Mucosa of descending colon (tissue), 3 donors: ENCODE data around the gene GSE1. TPM values are rescaled to one million over a fixed set of nuclear protein-coding genes. Genes with fewer than 3 reads are reported as not detected.
A peak's percentile ranks its signal among the peaks of the same experiment; 100 is the strongest.

ENCODE experiments used
- ATAC-seq: fragments of 200-7000 bp; cut with Tn5 transposase; one replicate; pipeline ENCODE4 v1.9.1; 2020; ENCODE audit warnings: mild to moderate bottlenecking, moderate library complexity
- DNase-seq, 3 donors: peaks; one replicate each; pipeline ENCODE4 v3.0.0-alpha.2; 2020
- H3K36me3 ChIP-seq: fragments of 200-600 bp; one replicate; pipeline ENCODE4 v1.8.0; 2021; ENCODE audit warnings: low read depth, mild to moderate bottlenecking
- H3K4me1 ChIP-seq: fragments of 200-600 bp; one replicate; pipeline ENCODE4 v1.8.0; 2021; ENCODE audit warnings: low read depth, mild to moderate bottlenecking
- H3K4me3 ChIP-seq: fragments of 200-600 bp; one replicate; pipeline ENCODE4 v1.8.0; 2021; ENCODE audit warnings: mild to moderate bottlenecking
- H3K9me3 ChIP-seq: fragments of 200-600 bp; one replicate; pipeline ENCODE4 v1.8.0; 2021; ENCODE audit warnings: mild to moderate bottlenecking
- CTCF ChIP-seq: fragments of 200-600 bp; IDR thresholded peaks from one replicate; pipeline ENCODE4 v1.8.0; 2022; ENCODE audit warnings: antibody characterized with exemption, mild to moderate bottlenecking
- intact Hi-C, 2 donors: fragments of 100-400 bp; cut with DNase I in 1 of 2; cut with micrococcal nuclease in 1 of 2; formaldehyde crosslinking; loops; one replicate each; pipeline versions ENCODE4 v1.11.0 to v1.11.1; 2022; cut with DNase I, micrococcal nuclease
- total RNA-seq, 3 donors: library from RNA; stranded (reverse); fragmentation: NEBNext Ultra II Directional in 2 of 3; extraction: Animal tissue kit (Norgen Biotek cat#: 25700) in 2 of 3; gene quantifications; one replicate each; pipeline versions ENCODE4 v1.2.1 to v1.2.4, GENCODE V29; 2021 to 2023
- donor health status: DM: no; HTN: no; CAD: no; lungs with moderate emphysema.
- donor health status: DM: no; HTN: no; CAD: no.
- donor health status: DM: no; HTN: yes; CAD: no.

Gene GSE1
- total RNA-seq, 3 donors from 2014 or later: 107 to 122 (median 107) TPM

- H3K9me3 ChIP-seq: no peaks in the 10 kb centered on the region
- no peak for ATAC-seq
- TF ChIP-seq CTCF: no peak
- peaks cover 19% of the 10 kb centered on the region for H3K4me1 ChIP-seq
- intact Hi-C loops: no loop called here
- no peaks in the 10 kb centered on the region for H3K36me3 ChIP-seq
- no peak overlapping the region for H3K4me3 ChIP-seq
- peak in 1 of 3 donors; percentile 23 for DNase-seq
Measured at GRCh38 chr16:85690469-85691064, 77.4 kb downstream of the GSE1 start.

- no peak for ATAC-seq
- Histone ChIP-seq H3K36me3 (no peaks in the 10 kb centered on the region), H3K9me3 (no peaks in the 10 kb centered on the region), H3K4me1 (no peaks in the 10 kb centered on the region), H3K4me3 (no peak overlapping the region)
- no peak for TF ChIP-seq CTCF
- DNase-seq: peak in 1 of 3 donors; percentile 40
- intact Hi-C loops: no loop called here
Measured at GRCh38 chr16:85695196-85696128, 82.3 kb downstream of the GSE1 start.

GRCh38 chr16:85696781-85697180, 83.7 kb downstream of the GSE1 start:
- Histone ChIP-seq H3K36me3 (no peaks in the 10 kb centered on the region), H3K4me3 (no peak overlapping the region), H3K4me1 (no peaks in the 10 kb centered on the region), H3K9me3 (no peaks in the 10 kb centered on the region)
- intact Hi-C loops: no loop called here
- ATAC-seq (no peak), DNase-seq (peak in 1 of 3 donors; percentile 19)
- TF ChIP-seq CTCF: no peak

GRCh38 chr16:85697431-85697830, 84.3 kb downstream of the GSE1 start:
- H3K36me3 ChIP-seq: no peaks in the 10 kb centered on the region
- no peak overlapping the region for H3K4me3 ChIP-seq
- DNase-seq (peak in 1 of 3 donors; percentile 44), ATAC-seq (no peak)
- TF ChIP-seq CTCF: no peak
- H3K4me1 ChIP-seq: no peaks in the 10 kb centered on the region
- no peaks in the 10 kb centered on the region for H3K9me3 ChIP-seq
- intact Hi-C loops: no loop called here

GRCh38 chr16:85698459-85698891, 85.4 kb downstream of the GSE1 start:
- Histone ChIP-seq H3K4me3 (no peak overlapping the region), H3K36me3 (no peaks in the 10 kb centered on the region), H3K9me3 (no peaks in the 10 kb centered on the region), H3K4me1 (no peaks in the 10 kb centered on the region)
- intact Hi-C loops: no loop called here
- no peak for TF ChIP-seq CTCF
- no peak for ATAC-seq
- DNase-seq: no peak
